A549 treated with Hydrocortisone at 1 μM for 4 hours (cell line): Measurements from ENCODE around the gene ART3. TPM values are rescaled to one million over a fixed set of nuclear protein-coding genes. Genes with fewer than 3 reads are reported as not detected.

Source experiments
- total RNA-seq: library from RNA; stranded (reverse); fragments of 200-300 nt; extraction: Qiagen RNA extraction; gene quantifications from 5 replicates; pipeline ENCODE4 v1.2.3, GENCODE V29; 2022

Gene ART3, protein sequence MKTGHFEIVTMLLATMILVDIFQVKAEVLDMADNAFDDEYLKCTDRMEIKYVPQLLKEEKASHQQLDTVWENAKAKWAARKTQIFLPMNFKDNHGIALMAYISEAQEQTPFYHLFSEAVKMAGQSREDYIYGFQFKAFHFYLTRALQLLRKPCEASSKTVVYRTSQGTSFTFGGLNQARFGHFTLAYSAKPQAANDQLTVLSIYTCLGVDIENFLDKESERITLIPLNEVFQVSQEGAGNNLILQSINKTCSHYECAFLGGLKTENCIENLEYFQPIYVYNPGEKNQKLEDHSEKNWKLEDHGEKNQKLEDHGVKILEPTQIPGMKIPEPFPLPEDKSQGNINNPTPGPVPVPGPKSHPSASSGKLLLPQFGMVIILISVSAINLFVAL
- not detected in 5 replicates for total RNA-seq

DNA sequence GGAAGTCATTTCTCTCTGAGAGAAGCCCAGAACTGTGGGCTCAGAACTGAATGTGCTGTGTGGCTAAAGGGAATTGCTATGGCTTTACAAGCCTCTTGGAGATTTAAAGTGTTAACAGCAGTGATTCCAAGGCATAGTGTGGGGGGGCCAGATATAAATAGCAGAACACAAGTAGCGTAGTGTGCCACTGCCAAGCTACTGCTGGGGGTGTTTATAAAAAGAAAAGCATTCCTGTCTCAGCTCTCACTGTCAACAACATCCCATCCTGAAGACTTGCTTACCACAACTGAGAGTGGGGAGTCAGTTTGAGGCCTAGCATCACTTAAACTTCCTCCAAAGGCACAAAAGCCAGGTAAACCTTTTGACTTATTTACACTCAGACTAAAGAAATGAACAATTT lies at the start of gene ART3:
TSS of gene ART3 (plus strand) at position 242 of the 400 bp plus-strand sequence. CDS start 1,181 bp downstream, outside the sequence.

DNA sequence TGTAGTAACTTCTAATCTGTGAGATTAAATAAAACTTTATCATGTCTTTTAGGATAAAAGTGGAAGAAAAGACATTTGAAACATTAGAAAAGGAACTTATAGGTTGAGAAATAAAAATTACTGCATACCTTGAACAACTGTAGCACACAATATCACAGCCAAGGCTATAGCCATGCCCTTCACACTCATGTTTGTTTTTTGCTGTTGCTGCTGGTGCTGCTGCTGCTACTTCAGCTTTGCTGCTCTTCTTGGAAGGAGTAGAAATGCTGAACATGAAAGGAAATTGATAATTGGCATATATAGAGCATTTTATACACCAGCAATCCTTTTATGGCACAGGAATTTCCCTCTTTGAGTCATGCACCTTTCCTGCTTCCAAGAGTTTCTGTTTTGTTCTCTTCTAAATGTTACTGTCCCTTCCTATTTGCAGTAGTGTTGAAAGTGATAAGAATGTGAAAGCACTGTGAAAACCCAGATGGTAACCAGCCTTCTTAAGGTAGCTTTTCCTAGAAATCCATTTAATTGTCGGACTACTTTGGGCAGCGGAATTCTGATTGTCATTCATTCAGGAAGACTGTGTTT lies 38.6 kb upstream of the ART3 start, which contains the start of gene CXCL11:
TSS of gene CXCL11 (minus strand) at position 272 of the 582 bp plus-strand sequence. CDS start at position 189, 83 bp downstream.

DNA sequence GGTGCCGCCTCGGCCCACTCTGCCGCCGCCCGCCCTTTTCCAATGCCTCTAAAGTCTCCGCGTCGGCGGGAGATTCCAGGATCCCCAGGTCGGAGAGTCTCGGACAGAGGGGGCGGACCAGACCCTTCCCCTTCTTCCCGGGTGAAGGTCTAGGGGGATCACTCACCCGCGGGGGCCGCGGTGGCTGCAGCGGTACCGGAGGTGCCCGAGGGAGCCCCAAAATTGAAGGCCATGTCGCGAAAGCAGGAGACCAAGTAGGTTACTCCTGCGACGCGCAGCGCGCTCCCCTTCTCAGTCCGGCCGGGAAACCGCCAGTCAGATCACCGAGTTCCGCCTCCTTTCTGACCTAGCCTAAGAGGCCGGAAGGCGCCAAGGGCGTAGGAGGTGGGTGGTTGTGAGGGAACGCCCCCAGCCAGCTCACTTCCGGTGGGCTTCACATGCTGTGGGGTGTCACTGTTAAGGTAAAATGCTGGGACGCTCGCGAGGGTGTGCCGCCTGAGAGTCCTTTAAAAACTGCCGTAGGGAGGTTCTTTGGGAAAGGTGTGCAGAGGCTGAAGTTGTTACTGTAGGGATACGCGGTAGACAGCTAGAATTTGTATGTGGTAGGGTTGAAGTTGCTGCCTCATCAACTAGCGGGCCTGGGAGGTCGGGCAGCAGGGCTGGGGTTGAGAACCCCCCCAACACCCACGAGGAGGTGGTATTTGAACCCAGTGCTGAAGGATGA lies 73.8 kb downstream of the ART3 start, which contains the start of gene NUP54:
TSS of gene NUP54 (minus strand) at position 256 of the 724 bp plus-strand sequence. CDS start at position 233, 23 bp downstream.

Other genes with a start within 250 kb of the ART3 start
- not detected in 5 replicates for gene PPEF2, start 172.3 kb upstream of the ART3 start, total RNA-seq
- gene NAAA, start 133.7 kb upstream of the ART3 start, total RNA-seq, result 21.5 to 24.0 TPM (median 23.6 TPM) in 5 replicates
- 14.1 to 19.7 TPM (median 14.8 TPM) in 5 replicates for gene SDAD1, start 83.8 kb upstream of the ART3 start, total RNA-seq
- gene CXCL9, start 67.2 kb upstream of the ART3 start, total RNA-seq, result not detected in 5 replicates
- 0.12 to 0.20 TPM (median 0.12 TPM) in 3 of 5 replicates, not detected in the others for gene CXCL10, start 51.2 kb upstream of the ART3 start, total RNA-seq
- 0.10 to 0.33 TPM (median 0.21 TPM) in 5 replicates for gene CXCL11, start 38.6 kb upstream of the ART3 start, total RNA-seq
- gene NUP54, start 73.7 kb downstream of the ART3 start, total RNA-seq, result 23.3 to 37.6 TPM (median 27.2 TPM) in 5 replicates
- gene SCARB2, start 139.1 kb downstream of the ART3 start, total RNA-seq, result 43.5 to 60.2 TPM (median 53.8 TPM) in 5 replicates
- 0.27 to 0.37 TPM (median 0.33 TPM) in 4 of 5 replicates, not detected in the other for gene FAM47E, start 177.0 kb downstream of the ART3 start, total RNA-seq
- gene STBD1, start 232.0 kb downstream of the ART3 start, total RNA-seq, result 9.2 to 13.6 TPM (median 12.3 TPM) in 5 replicates